HepG2 (cell line): ENCODE data around the gene SLC35F3. TPM values are rescaled to one million over a fixed set of nuclear protein-coding genes. Genes with fewer than 3 reads are reported as not detected.

Experiments
- BCL6 ChIP-seq: IDR thresholded peaks from 2 replicates; pipeline ENCODE4 v1.6.1; 2016; ENCODE audit warnings: missing genetic modification reagents, missing compliant biosample characterization
- BRD4 ChIP-seq: sonication (generic); formaldehyde crosslinking; IDR thresholded peaks from 2 replicates; pipeline ENCODE4 v1.4.0; 2020; ENCODE audit warnings: missing genetic modification reagents
- GFI1 ChIP-seq: sonication (generic); formaldehyde crosslinking; IDR thresholded peaks from 2 replicates; pipeline ENCODE4 v1.5.0; 2020; ENCODE audit warnings: missing genetic modification reagents, mild to moderate bottlenecking, borderline replicate concordance
- GLI4 ChIP-seq: sonication (generic); formaldehyde crosslinking; IDR thresholded peaks from 2 replicates; pipeline ENCODE4 v1.5.1; 2020; ENCODE audit warnings: missing genetic modification reagents, mild to moderate bottlenecking, moderate library complexity, borderline replicate concordance
- NBN ChIP-seq: fragments of 450-650 bp; conservative IDR thresholded peaks from 2 replicates; pipeline ENCODE4 v1.6.1; 2017
- polyA plus RNA-seq, 8 experiments: library from polyadenylated mRNA; depleted of rRNA in 3 of 8; stranded (reverse) in 7 of 8; unstranded in 1 of 8; fragments of >200 nt; fragmentation: Illumina TruSeq in 4 of 8; extraction: Trizol in 4 of 8; gene quantifications; 2 replicates each; pipeline versions ENCODE4 v1.2.1 to v1.2.3, GENCODE V29; 2011 to 2016; ENCODE audit warnings: low read depth in 4 of 8, missing spikeins in 1 of 8, mixed read lengths in 1 of 8; ENCODE audit not compliant: insufficient read depth in 1 of 8
- total RNA-seq, 5 experiments: library from RNA; depleted of rRNA; stranded (reverse); fragments of >200 nt; fragmentation: Illumina TruSeq; extraction: Trizol; gene quantifications; 2 replicates each; pipeline ENCODE4 v1.2.3, GENCODE V29; 2016; ENCODE audit warnings: low read depth in 1 of 5
- TF ChIP-seq, protein P1 (sequence below): sonication (generic); formaldehyde crosslinking; IDR thresholded peaks from 2 replicates; pipeline ENCODE4 v1.5.1; 2020; ENCODE audit warnings: mild to moderate bottlenecking, missing genetic modification reagents, moderate library complexity
- TF ChIP-seq, protein P2 (sequence below): sonication (generic); formaldehyde crosslinking; IDR thresholded peaks from 2 replicates; pipeline ENCODE4 v1.4.0; 2020; ENCODE audit warnings: missing genetic modification reagents, borderline replicate concordance

Gene SLC35F3
- total and polyA plus RNA-seq, 2 of the 13 experiments (the other 11 are each of a cell fraction or from before 2014, with no cell fraction given) = not detected

DNA sequence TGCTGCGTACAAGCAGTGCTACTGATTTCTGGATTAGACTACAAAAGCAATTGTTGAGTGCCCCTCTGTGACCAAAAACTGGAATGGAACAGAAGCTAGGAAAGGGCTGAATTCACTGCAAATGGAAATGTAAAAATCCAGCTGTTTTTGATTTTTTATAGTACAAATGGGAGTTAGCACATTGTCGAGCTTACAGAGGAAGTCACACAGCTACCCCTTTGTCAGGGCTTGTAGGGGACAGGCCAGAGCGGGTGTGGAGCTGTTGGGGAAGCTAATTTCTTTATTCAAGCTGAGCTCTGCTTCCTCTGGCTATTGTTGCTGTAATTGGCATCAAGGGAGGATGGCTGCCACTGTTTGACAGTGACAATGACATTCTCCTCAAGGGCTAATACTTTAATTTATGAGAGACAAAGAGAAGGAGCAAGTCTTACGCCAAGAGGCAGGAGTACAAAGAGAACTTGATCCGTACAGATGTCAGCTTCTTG lies 96.1 kb downstream of the SLC35F3 start (continued):
- TF ChIP-seq, protein P1, sequence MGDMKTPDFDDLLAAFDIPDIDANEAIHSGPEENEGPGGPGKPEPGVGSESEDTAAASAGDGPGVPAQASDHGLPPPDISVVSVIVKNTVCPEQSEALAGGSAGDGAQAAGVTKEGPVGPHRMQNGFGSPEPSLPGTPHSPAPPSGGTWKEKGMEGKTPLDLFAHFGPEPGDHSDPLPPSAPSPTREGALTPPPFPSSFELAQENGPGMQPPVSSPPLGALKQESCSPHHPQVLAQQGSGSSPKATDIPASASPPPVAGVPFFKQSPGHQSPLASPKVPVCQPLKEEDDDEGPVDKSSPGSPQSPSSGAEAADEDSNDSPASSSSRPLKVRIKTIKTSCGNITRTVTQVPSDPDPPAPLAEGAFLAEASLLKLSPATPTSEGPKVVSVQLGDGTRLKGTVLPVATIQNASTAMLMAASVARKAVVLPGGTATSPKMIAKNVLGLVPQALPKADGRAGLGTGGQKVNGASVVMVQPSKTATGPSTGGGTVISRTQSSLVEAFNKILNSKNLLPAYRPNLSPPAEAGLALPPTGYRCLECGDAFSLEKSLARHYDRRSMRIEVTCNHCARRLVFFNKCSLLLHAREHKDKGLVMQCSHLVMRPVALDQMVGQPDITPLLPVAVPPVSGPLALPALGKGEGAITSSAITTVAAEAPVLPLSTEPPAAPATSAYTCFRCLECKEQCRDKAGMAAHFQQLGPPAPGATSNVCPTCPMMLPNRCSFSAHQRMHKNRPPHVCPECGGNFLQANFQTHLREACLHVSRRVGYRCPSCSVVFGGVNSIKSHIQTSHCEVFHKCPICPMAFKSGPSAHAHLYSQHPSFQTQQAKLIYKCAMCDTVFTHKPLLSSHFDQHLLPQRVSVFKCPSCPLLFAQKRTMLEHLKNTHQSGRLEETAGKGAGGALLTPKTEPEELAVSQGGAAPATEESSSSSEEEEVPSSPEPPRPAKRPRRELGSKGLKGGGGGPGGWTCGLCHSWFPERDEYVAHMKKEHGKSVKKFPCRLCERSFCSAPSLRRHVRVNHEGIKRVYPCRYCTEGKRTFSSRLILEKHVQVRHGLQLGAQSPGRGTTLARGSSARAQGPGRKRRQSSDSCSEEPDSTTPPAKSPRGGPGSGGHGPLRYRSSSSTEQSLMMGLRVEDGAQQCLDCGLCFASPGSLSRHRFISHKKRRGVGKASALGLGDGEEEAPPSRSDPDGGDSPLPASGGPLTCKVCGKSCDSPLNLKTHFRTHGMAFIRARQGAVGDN (CRISPR knock-in tag) = no peak
- TF ChIP-seq BCL6 (CRISPR knock-in tag) (no peak), BRD4 (CRISPR knock-in tag) (no peak), GLI4 (CRISPR knock-in tag) (no peak), GFI1 (CRISPR knock-in tag) (no peak), NBN (no peak)
- TF ChIP-seq, protein P2, sequence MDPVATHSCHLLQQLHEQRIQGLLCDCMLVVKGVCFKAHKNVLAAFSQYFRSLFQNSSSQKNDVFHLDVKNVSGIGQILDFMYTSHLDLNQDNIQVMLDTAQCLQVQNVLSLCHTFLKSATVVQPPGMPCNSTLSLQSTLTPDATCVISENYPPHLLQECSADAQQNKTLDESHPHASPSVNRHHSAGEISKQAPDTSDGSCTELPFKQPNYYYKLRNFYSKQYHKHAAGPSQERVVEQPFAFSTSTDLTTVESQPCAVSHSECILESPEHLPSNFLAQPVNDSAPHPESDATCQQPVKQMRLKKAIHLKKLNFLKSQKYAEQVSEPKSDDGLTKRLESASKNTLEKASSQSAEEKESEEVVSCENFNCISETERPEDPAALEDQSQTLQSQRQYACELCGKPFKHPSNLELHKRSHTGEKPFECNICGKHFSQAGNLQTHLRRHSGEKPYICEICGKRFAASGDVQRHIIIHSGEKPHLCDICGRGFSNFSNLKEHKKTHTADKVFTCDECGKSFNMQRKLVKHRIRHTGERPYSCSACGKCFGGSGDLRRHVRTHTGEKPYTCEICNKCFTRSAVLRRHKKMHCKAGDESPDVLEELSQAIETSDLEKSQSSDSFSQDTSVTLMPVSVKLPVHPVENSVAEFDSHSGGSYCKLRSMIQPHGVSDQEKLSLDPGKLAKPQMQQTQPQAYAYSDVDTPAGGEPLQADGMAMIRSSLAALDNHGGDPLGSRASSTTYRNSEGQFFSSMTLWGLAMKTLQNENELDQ (CRISPR knock-in tag) = no peak
- TF ChIP-seq, all 625 proteins: peak for 0
